Astrocyte of the cerebellum (primary cell): ENCODE results near the gene GTPBP1.

Experiments used
- DNase-seq: peaks from one replicate; pipeline ENCODE4 v3.0.0-alpha.2; 2011; ENCODE audit warnings: low read depth
- H3K4me3 ChIP-seq: 2 replicates; pipeline ENCODE4 v1.5.1; 2011; ENCODE audit warnings: mild to moderate bottlenecking, low read depth, low read length, moderate library complexity
- in situ Hi-C: cut with HindIII; loops from 2 replicates; pipeline ENCODE4 v1.10.0; 2017; ENCODE audit warnings: low sequenced_read_pairs
- TF ChIP-seq, protein P1 (sequence below): IDR thresholded peaks from 2 replicates; pipeline ENCODE4 v1.5.1; 2012; ENCODE audit warnings: low read length, low read depth, moderate library complexity, mild to moderate bottlenecking; ENCODE audit errors: missing control alignments

The GTPBP1 gene

DNA sequence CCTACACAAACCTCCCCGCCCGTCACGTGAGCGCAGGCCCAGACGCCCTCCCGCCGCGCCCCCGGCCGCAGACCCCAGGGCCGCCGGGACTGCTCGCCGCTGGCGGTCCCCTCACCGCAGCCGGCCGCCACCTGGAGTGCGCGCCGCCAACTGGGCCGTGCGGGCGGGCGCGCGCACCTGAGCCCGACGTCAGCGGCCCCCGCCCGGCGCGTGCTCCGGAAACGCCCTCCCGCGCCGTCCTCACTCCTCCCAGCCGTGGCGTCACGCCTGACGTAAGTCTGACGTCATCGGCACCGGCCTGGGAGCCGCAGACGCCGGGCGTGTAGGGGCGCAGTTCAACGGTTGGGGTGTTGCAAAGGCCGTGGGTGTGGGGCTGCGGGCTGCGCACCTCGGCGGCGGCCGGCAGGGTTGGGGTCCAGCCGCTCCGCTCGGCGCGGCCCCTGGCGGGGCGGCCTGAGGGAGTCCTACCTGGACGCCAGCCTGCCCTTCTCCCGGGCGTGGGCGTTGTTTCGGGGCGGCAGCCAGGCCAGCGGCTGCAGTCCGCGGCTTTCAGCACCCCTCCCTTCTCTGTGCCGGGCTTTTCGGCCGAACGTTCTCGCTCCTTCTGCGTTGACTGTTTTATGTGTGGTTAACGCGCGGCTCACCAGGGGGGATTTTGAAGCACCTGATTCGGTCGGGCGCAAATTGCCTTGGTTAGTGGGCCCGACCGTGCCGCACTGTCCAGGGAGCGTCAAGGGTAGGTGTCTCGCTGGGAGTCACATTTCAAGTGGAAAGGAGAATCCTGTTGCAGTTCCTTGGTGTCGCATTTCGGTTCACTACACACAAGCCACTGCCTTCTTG lies 4.7 kb upstream of the GTPBP1 start, which contains the start of gene JOSD1:
Gene JOSD1, minus strand, starts transcription at position 155 of the 840 bp plus-strand sequence. CDS start 956 bp downstream, outside the sequence.
- peak within 1 kb of the TSS; percentile 85 for H3K4me3 ChIP-seq
- DNase-seq, result peak; percentile 84
- in situ Hi-C loops, result no loop called here
- TF ChIP-seq, protein P1, sequence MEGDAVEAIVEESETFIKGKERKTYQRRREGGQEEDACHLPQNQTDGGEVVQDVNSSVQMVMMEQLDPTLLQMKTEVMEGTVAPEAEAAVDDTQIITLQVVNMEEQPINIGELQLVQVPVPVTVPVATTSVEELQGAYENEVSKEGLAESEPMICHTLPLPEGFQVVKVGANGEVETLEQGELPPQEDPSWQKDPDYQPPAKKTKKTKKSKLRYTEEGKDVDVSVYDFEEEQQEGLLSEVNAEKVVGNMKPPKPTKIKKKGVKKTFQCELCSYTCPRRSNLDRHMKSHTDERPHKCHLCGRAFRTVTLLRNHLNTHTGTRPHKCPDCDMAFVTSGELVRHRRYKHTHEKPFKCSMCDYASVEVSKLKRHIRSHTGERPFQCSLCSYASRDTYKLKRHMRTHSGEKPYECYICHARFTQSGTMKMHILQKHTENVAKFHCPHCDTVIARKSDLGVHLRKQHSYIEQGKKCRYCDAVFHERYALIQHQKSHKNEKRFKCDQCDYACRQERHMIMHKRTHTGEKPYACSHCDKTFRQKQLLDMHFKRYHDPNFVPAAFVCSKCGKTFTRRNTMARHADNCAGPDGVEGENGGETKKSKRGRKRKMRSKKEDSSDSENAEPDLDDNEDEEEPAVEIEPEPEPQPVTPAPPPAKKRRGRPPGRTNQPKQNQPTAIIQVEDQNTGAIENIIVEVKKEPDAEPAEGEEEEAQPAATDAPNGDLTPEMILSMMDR, result no peak

DNA sequence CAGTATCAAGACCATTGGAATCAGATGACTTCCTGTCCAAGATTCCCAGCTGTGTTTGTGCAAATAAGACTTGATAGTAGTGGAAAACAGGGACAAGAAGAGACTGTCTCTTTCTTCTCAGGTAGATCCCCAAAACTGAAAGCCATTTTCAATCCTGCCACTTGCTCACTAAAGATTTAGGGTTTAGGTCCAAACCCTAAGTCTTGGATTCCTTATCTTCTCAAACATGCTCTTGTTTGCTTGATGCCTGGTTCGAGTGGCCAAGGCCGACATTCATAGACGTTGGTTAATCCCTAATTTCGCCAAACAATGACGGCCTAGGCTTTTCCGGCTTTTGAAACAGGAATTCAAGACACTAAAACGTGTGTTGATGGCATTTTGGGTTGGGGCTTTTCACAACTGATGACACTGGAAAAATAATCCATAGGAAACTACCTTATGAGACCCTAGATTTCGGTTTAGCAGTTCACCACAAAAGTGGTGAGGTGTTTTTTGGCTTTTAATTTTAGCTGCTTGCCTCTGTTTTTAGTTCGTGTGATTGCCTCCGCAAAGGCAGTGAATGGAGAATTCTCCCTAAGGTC lies 1.0 kb upstream of the GTPBP1 start:
- in situ Hi-C loops, result no loop called here
- DNase-seq, result no peak
- TF ChIP-seq, protein P1, result no peak
- H3K4me3 ChIP-seq, result peak overlapping the region; percentile 20

DNA sequence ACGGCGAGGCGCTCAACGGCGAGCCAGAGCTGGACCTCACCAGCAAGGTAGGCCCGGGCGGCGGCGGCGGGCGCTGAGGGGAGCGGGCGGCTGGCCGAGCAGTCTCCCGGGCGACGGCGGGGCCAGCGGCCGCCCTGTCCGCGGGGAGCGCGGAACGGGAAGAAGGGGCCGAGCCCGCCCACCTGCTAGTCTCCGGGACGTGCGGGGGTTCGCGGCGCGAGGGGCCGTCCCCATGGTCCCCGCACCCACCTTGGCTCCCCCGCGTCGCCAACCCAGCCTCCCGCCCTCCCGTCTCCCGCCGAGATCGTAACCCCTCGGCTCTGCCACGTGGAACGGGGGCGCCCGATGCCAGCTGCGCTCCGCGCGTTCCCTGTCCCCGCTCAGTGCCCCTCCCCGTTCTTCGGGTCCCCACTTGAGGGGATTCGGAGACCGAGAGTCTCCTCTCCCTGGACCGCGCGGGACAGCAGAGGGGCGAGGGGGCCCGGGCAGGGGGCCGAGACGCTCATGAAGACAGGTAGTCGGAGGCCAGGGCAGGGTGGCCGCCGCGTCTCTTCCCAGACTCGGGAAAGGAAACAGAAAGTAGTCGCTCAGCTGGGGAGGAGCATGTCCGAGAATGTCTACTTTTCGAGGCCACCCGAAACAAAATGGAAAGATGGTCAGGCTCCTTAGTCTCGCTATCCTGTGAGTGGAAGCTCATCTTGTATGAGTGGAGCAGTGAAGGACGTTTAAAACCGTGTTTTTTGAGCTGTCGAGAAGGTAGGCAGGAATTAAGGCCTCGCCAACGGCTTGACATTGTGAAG lies 557 bp downstream of the GTPBP1 start:
- TF ChIP-seq, protein P1, result no peak
- peak overlapping the region; percentile 93 for H3K4me3 ChIP-seq
- DNase-seq, result no peak
- in situ Hi-C loops, result no loop called here

DNA sequence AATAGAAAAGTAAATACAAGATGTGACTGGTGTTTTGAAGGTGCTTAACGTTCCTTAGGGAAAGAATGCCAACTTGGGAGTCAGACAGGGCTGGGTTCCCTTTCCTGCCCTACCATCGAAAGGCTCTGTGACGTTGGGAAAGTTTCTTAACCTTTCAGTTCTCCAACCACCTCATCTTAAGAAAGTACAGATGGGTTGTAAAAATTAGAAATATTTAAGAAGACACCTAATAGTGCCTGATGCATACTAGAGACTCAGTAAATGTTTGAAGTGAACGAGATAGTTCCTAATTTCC lies 1.1 kb downstream of the GTPBP1 start:
- TF ChIP-seq, protein P1, result no peak
- in situ Hi-C loops, result no loop called here
- H3K4me3 ChIP-seq, result peak overlapping the region; percentile 93
- DNase-seq, result no peak

DNA sequence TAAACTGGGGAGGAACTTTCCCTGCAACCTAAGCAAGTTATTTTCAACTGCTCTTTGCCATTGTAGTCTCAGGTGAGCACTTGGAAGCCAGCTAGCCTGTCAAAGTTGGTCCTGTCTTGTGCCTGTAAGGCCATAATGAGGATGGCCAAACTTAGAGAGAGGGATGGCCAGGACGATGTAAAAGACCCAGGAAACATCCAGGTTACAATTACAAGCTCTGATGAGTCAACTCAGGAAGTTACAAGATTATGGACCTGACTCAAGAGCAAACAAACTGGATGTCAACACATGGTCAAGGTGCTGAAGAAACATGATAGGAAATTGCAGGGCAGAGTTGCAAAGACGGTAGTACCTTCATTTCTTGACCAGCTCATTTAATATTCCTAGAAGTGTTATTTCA lies 1.6 kb downstream of the GTPBP1 start:
- no peak for DNase-seq
- H3K4me3 ChIP-seq, result peak overlapping the region; percentile 93
- in situ Hi-C loops, result no loop called here
- TF ChIP-seq, protein P1, result no peak

DNA sequence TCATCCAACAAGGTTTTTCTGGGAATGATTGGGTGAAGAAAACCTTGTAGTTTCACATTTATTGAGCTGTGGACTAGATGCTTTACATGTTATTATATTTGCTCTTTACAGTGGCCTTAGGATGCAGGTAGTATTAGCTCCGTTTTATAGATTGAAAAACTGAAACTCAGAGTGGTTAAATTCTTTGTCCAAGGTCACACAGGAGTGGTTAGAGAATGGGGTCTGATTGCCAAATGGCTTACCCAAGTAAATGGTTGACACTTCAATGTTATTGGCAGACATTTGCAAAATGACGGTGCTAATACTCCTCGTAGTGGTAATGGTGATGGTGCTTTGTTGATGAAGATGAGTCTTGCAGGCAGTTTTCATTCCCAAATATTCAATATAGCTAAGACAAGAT lies 2.2 kb downstream of the GTPBP1 start:
- in situ Hi-C loops, result no loop called here
- TF ChIP-seq, protein P1, result no peak
- no peak for DNase-seq
- no peak overlapping the region for H3K4me3 ChIP-seq
